Neural progenitor cell (in vitro differentiated cells): Measurements from ENCODE around the gene TNNI3.

Experiments used
- EZH2 ChIP-seq: fragments of 200-600 bp; sonication (generic); IDR thresholded peaks from 2 replicates; pipeline ENCODE4 v1.6.1; 2017; ENCODE audit warnings: antibody characterized with exemption, mild to moderate bottlenecking, moderate library complexity
- EZH2phosphoT487 ChIP-seq: fragments of 200-600 bp; sonication (generic); IDR thresholded peaks from 2 replicates; pipeline ENCODE4 v1.6.1; 2017; ENCODE audit warnings: antibody characterized with exemption

DNA sequence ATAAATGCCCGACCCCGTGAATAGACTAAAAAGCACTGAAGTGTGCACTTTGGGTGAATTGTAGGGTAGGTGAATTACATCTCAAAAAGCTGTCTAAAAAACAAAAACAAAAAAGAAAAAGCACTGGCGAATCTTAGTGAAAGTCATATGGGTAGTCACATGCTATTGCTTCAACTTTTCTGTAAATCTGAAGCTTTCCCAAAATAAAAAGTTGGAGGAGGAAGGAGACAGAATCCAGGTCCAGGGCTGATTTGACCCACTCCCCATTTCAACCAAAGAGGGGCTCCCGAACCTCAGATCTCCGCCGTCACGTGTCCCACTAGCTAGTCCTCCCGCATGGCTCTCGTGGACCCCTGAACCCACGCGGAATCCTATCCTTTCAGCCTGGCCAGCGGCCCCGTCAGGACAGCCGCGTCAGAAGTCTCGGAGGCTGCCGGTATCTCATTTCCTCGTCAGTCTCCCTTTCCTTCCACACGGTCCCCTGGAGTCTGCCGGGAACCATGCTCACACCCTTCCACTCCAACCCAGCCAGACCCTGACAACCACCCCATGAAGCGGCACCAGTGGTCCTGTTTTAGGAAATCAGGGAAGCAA is 46.2 kb downstream of the TNNI3 start:
- no peak for TF ChIP-seq EZH2phosphoT487
- no peak for TF ChIP-seq EZH2
